Breast epithelium (tissue), 4 donors: ENCODE measurements around the gene C6orf136. TPM values are rescaled to one million over a fixed set of nuclear protein-coding genes. Genes with fewer than 3 reads are reported as not detected.

Experiments used
- DNase-seq, 2 donors: peaks; one replicate each; pipeline ENCODE4 v3.0.0-alpha.2; 2019; ENCODE audit warnings: low spot score in 2 of 2
- H3K27ac ChIP-seq, 2 donors: fragments of 200-600 bp; sonication (generic) in 1 of 2; one replicate each; pipeline ENCODE4 v1.5.1; 2016 to 2019; ENCODE audit warnings: mild to moderate bottlenecking in 1 of 2
- H3K27me3 ChIP-seq, 2 donors: fragments of 200-600 bp; sonication (generic) in 1 of 2; one replicate each; pipeline versions ENCODE4 v1.5.1 to v1.6.0; 2017 to 2019; ENCODE audit warnings: control low read depth in 1 of 2, mild to moderate bottlenecking in 1 of 2
- H3K36me3 ChIP-seq: fragments of 200-600 bp; one replicate; pipeline ENCODE4 v1.5.1; 2019
- H3K4me1 ChIP-seq, 2 donors: fragments of 200-600 bp; sonication (generic); one replicate each; pipeline ENCODE4 v1.5.1; 2016 to 2019; ENCODE audit warnings: control low read depth in 1 of 2
- H3K4me3 ChIP-seq, 3 donors: fragments of 200-600 bp; sonication (generic); 1 replicate in 2 of 3; 2 replicates in 1 of 3; pipeline ENCODE4 v1.5.1; 2016 to 2019; ENCODE audit warnings: mild to moderate bottlenecking in 3 of 3, moderate library complexity in 2 of 3
- H3K9me3 ChIP-seq, 2 donors: fragments of 200-600 bp; sonication (generic) in 1 of 2; one replicate each; pipeline ENCODE4 v1.5.1; 2016 to 2019; ENCODE audit warnings: control low read depth in 1 of 2
- POLR2A ChIP-seq: fragments of 450-650 bp; IDR thresholded peaks from one replicate; pipeline ENCODE4 v1.6.1; 2016; ENCODE audit warnings: antibody characterized with exemption, mild to moderate bottlenecking, moderate library complexity
- POLR2AphosphoS5 ChIP-seq, 3 donors: sonication (generic); formaldehyde crosslinking; IDR thresholded peaks; one replicate each; pipeline ENCODE4 v1.6.1; 2017; ENCODE audit warnings: antibody characterized with exemption in 3 of 3
- intact Hi-C: fragments of 100-400 bp; cut with DNase I; formaldehyde crosslinking; loops from one replicate; pipeline ENCODE4 v1.15.1; 2023; ENCODE audit warnings: low total_unique reads
- total RNA-seq, 3 donors: library from RNA; depleted of rRNA; stranded (reverse); fragments of >200 nt; gene quantifications; one replicate each; pipeline ENCODE4 v1.1.0, GENCODE V29; 2016
- TF ChIP-seq, protein P1 (sequence below), 3 donors: fragments of 450-650 bp; IDR thresholded peaks; one replicate each; pipeline ENCODE4 v1.5.1; 2016 to 2017; ENCODE audit warnings: antibody characterized with exemption in 3 of 3, mild to moderate bottlenecking in 3 of 3, moderate library complexity in 3 of 3

Gene C6orf136
- total RNA-seq, 3 donors from 2014 or later = 9.6 to 19.0 (median 16.1) TPM

GRCh38 chr6:30683183-30683979 is 36.4 kb downstream of the C6orf136 start:
- DNase-seq = no peak
- Histone ChIP-seq H3K4me1 (peaks cover 11 to 12% of the 10 kb centered on the region in 2 donors), H3K4me3 (peak overlapping the region; percentile 76 to 82 (median 82)), H3K36me3 (no peaks in the 10 kb centered on the region), H3K27ac (peak overlapping the region; percentile 96 to 97), H3K27me3 (no peaks in the 10 kb centered on the region), H3K9me3 (no peaks in the 10 kb centered on the region)
- intact Hi-C loops = loop anchor here (2.0 kb wide), 1 partner anchor 39 kb away; no protein-coding TSS in a partner anchor
- no peak for TF ChIP-seq POLR2AphosphoS5 (IDR thresholded peaks at IDR 0.05)
- TF ChIP-seq POLR2A = no peak
- TF ChIP-seq, protein P1, sequence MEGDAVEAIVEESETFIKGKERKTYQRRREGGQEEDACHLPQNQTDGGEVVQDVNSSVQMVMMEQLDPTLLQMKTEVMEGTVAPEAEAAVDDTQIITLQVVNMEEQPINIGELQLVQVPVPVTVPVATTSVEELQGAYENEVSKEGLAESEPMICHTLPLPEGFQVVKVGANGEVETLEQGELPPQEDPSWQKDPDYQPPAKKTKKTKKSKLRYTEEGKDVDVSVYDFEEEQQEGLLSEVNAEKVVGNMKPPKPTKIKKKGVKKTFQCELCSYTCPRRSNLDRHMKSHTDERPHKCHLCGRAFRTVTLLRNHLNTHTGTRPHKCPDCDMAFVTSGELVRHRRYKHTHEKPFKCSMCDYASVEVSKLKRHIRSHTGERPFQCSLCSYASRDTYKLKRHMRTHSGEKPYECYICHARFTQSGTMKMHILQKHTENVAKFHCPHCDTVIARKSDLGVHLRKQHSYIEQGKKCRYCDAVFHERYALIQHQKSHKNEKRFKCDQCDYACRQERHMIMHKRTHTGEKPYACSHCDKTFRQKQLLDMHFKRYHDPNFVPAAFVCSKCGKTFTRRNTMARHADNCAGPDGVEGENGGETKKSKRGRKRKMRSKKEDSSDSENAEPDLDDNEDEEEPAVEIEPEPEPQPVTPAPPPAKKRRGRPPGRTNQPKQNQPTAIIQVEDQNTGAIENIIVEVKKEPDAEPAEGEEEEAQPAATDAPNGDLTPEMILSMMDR (IDR thresholded peaks at IDR 0.05) = no peak

DNA sequence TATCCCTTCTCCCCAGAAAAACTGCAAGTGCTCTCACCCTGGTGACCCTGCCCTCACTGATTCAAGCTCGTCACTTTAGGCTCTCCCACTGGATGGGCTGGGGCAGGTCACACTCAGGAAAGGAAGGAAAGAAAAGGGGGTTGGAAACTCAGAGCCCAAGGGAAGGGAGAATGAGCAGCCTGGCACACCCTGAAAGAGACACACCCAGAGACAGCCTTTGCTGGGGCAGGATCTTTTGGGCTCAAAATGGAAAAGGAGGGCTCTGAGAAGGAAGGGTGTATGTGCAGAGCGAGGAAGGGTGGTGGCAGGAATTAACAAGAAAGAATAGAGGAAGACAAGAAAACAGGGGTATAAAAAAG is 37.0 kb downstream of the C6orf136 start:
- TF ChIP-seq POLR2A (no peak), POLR2AphosphoS5 (IDR thresholded peaks at IDR 0.05) (no peak)
- TF ChIP-seq, protein P1 (IDR thresholded peaks at IDR 0.05) = no peak
- intact Hi-C loops = loop anchor here (2.0 kb wide), 1 partner anchor 39 kb away; no protein-coding TSS in a partner anchor
- peak overlapping the region; percentile 76 to 82 (median 82) for H3K4me3 ChIP-seq

GRCh38 chr6:30684386-30685156 is 37.6 kb downstream of the C6orf136 start:
- H3K27ac ChIP-seq = peak overlapping the region; percentile 96 to 97
- H3K4me1 ChIP-seq = peaks cover 11 to 16% of the 10 kb centered on the region in 2 donors
- no peaks in the 10 kb centered on the region for H3K9me3 ChIP-seq
- TF ChIP-seq POLR2AphosphoS5 (IDR thresholded peaks at IDR 0.05) (no peak), POLR2A (no peak)
- TF ChIP-seq, protein P1 (IDR thresholded peaks at IDR 0.05) = no peak
- DNase-seq = no peak
- no peaks in the 10 kb centered on the region for H3K36me3 ChIP-seq
- intact Hi-C loops = no loop called here
- no peaks in the 10 kb centered on the region for H3K27me3 ChIP-seq
- H3K4me3 ChIP-seq = peak overlapping the region; percentile 76 to 82 (median 82)

More for the DNA sequence above, 37.0 kb downstream of the C6orf136 start:
- Histone ChIP-seq H3K27ac (peak overlapping the region; percentile 96 to 97), H3K36me3 (no peaks in the 10 kb centered on the region), H3K27me3 (no peaks in the 10 kb centered on the region), H3K9me3 (no peaks in the 10 kb centered on the region), H3K4me1 (peaks cover 11 to 16% of the 10 kb centered on the region in 2 donors)
- no peak for DNase-seq

GRCh38 chr6:30685157-30686008 is 38.5 kb downstream of the C6orf136 start:
- no peaks in the 10 kb centered on the region for H3K27me3 ChIP-seq
- no peaks in the 10 kb centered on the region for H3K36me3 ChIP-seq
- no peak for DNase-seq
- peaks cover 16 to 24% of the 10 kb centered on the region in 2 donors for H3K4me1 ChIP-seq
- TF ChIP-seq POLR2A (no peak), POLR2AphosphoS5 (IDR thresholded peaks at IDR 0.05) (no peak)
- TF ChIP-seq, protein P1 (IDR thresholded peaks at IDR 0.05) = no peak
- intact Hi-C loops = no loop called here
- peak overlapping the region; percentile 76 to 82 (median 82) for H3K4me3 ChIP-seq
- H3K9me3 ChIP-seq = no peaks in the 10 kb centered on the region
- H3K27ac ChIP-seq = peak overlapping the region; percentile 96 to 97
